DMS53 (cell line): ENCODE data around the gene GALNT16.
A peak's percentile ranks its signal among the peaks of the same experiment; 100 is the strongest.
"Not testable (repeated sequence)": the region's sequence is repeated elsewhere in the genome, so short reads cannot be mapped to it uniquely, and the experiment has no call there.

ENCODE experiments used
- DNase-seq: peaks from one replicate; lab custom pipeline; 2025; lab: John Stamatoyannopoulos, UW

Gene GALNT16

GRCh38 chr14:69260190-69260860 is 367 bp downstream of the GALNT16 start:
- DNase-seq, result peak; percentile 69

GRCh38 chr14:69260861-69261564 is 1.1 kb downstream of the GALNT16 start:
- DNase-seq, result peak; percentile 67

- DNase-seq, result peak; percentile 33
These were observed 1.9 kb downstream of the GALNT16 start for GRCh38 chr14:69261761-69262331.

- no peak for DNase-seq
These were observed 2.6 kb downstream of the GALNT16 start for GRCh38 chr14:69262516-69262915.

GRCh38 chr14:69263364-69263763 is 3.4 kb downstream of the GALNT16 start:
- no peak for DNase-seq

- no peak for DNase-seq
These were observed 3.8 kb downstream of the GALNT16 start for GRCh38 chr14:69263771-69264170.

- DNase-seq, result no peak
These were observed 6.8 kb downstream of the GALNT16 start for GRCh38 chr14:69266572-69267345.

- no peak for DNase-seq
These were observed 7.5 kb downstream of the GALNT16 start for GRCh38 chr14:69267492-69267891.

GRCh38 chr14:69268223-69268622 is 8.3 kb downstream of the GALNT16 start:
- DNase-seq, result no peak

- no peak for DNase-seq
These were observed 8.8 kb downstream of the GALNT16 start for GRCh38 chr14:69268763-69269162.

- DNase-seq, result no peak
These were observed 9.4 kb downstream of the GALNT16 start for GRCh38 chr14:69269381-69269780.

GRCh38 chr14:69270097-69270496 is 10.1 kb downstream of the GALNT16 start:
- no peak for DNase-seq

- no peak for DNase-seq
These were observed 11.1 kb downstream of the GALNT16 start for GRCh38 chr14:69270795-69271708.

- DNase-seq, result no peak
These were observed 14.4 kb downstream of the GALNT16 start for GRCh38 chr14:69274321-69274720.

GRCh38 chr14:69275331-69275730 is 15.4 kb downstream of the GALNT16 start:
- DNase-seq, result no peak

- not testable (repeated sequence) for DNase-seq
These were observed 17.4 kb downstream of the GALNT16 start for GRCh38 chr14:69277356-69277755.

- DNase-seq, result no peak
These were observed 20.9 kb downstream of the GALNT16 start for GRCh38 chr14:69280746-69281291.

GRCh38 chr14:69281450-69282169 is 21.7 kb downstream of the GALNT16 start:
- DNase-seq, result peak; percentile 93

GRCh38 chr14:69282448-69282847 is 22.5 kb downstream of the GALNT16 start:
- DNase-seq, result no peak

- no peak for DNase-seq
These were observed 24.2 kb downstream of the GALNT16 start for GRCh38 chr14:69284170-69284569.
